Prostate gland (tissue), 2 donors: ENCODE measurements around the gene VSIG10. TPM values are rescaled to one million over a fixed set of nuclear protein-coding genes. Genes with fewer than 3 reads are reported as not detected.
A peak's percentile ranks its signal among the peaks of the same experiment; 100 is the strongest.

Experiments
- DNase-seq: peaks from one replicate; pipeline ENCODE4 v3.0.0-alpha.2; 2019; ENCODE audit warnings: low spot score
- H3K27ac ChIP-seq, 2 donors: fragments of 200-600 bp; sonication (generic); 2 replicates each; pipeline ENCODE4 v1.5.1; 2017 to 2019
- H3K27me3 ChIP-seq: fragments of 200-600 bp; sonication (generic); replicated peaks from 2 replicates; pipeline ENCODE4 v1.5.1; 2019; ENCODE audit not compliant: insufficient read depth
- H3K36me3 ChIP-seq, 2 donors: fragments of 200-600 bp; sonication (generic); 1 replicate in 1 of 2; 2 replicates in 1 of 2; pipeline versions ENCODE4 v1.5.1 to v1.8.1; 2017 to 2019
- H3K4me1 ChIP-seq: fragments of 200-600 bp; sonication (generic); replicated peaks from 2 replicates; pipeline ENCODE4 v1.5.1; 2019
- H3K4me3 ChIP-seq, 2 donors: fragments of 200-600 bp; sonication (generic); 2 replicates each; pipeline ENCODE4 v1.5.1; 2017 to 2019
- H3K9me3 ChIP-seq: fragments of 200-600 bp; sonication (generic); 2 replicates; pipeline ENCODE4 v1.5.1; 2017
- POLR2A ChIP-seq: fragments of 450-650 bp; IDR thresholded peaks from one replicate; pipeline ENCODE4 v1.6.1; 2016; ENCODE audit warnings: antibody characterized with exemption, mild to moderate bottlenecking
- POLR2AphosphoS5 ChIP-seq: sonication (generic); formaldehyde crosslinking; IDR thresholded peaks from one replicate; pipeline ENCODE4 v1.6.1; 2017; ENCODE audit warnings: antibody characterized with exemption
- WGBS: methylation state at CpG from one replicate; pipeline ENCODE4 v1.1.5; 2018; 5-methylcytosine and 5-hydroxymethylcytosine counted together
- intact Hi-C: fragments of 100-400 bp; cut with DNase I; formaldehyde crosslinking; loops from one replicate; pipeline ENCODE4 v1.14.2; 2022
- total RNA-seq, 2 donors: library from RNA; depleted of rRNA; stranded (reverse); fragments of >200 nt; gene quantifications; one replicate each; pipeline ENCODE4 v1.1.0, GENCODE V29; 2016
- TF ChIP-seq, protein P1 (sequence below), 4 experiments: fragments of 200-600 bp in 2 of 4; fragments of 450-650 bp in 2 of 4; sonication (generic) in 2 of 4; IDR thresholded peaks; 1 replicate in 3 of 4; 2 replicates in 1 of 4; pipeline ENCODE4 v1.5.1; 2016 to 2019; ENCODE audit warnings: antibody characterized with exemption in 4 of 4, mild to moderate bottlenecking in 2 of 4, moderate library complexity in 2 of 4

The VSIG10 gene
- total RNA-seq, 2 donors from 2014 or later, result 39.8 to 49.5 TPM

DNA sequence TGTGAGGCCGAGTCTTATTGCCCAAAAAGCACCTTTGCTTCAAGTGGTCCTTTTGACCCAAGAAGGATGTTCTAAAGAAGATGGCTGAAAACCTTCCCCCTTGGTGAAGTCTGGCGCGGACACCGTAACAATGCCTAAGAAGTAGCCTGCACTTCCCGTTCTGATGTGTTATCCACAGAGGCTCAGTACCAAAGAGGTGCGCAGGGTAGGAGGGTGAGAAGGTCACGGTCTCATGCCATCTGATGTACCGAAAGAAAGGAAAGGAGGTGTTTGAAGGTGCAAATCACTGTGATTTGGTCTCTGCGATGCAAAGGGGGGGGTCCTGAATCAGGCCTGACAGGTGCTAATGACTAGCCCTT lies 42.0 kb upstream of the VSIG10 start:
- Histone ChIP-seq H3K4me1 (no peaks in the 10 kb centered on the region), H3K9me3 (no peaks in the 10 kb centered on the region), H3K36me3 (no peaks in the 10 kb centered on the region), H3K27ac (no peak overlapping the region), H3K27me3 (no peaks in the 10 kb centered on the region), H3K4me3 (no peak overlapping the region)
- 85% methylated on average over 9 of the region's 9 CpGs for WGBS
- TF ChIP-seq POLR2AphosphoS5, result no peak
- TF ChIP-seq, protein P1, sequence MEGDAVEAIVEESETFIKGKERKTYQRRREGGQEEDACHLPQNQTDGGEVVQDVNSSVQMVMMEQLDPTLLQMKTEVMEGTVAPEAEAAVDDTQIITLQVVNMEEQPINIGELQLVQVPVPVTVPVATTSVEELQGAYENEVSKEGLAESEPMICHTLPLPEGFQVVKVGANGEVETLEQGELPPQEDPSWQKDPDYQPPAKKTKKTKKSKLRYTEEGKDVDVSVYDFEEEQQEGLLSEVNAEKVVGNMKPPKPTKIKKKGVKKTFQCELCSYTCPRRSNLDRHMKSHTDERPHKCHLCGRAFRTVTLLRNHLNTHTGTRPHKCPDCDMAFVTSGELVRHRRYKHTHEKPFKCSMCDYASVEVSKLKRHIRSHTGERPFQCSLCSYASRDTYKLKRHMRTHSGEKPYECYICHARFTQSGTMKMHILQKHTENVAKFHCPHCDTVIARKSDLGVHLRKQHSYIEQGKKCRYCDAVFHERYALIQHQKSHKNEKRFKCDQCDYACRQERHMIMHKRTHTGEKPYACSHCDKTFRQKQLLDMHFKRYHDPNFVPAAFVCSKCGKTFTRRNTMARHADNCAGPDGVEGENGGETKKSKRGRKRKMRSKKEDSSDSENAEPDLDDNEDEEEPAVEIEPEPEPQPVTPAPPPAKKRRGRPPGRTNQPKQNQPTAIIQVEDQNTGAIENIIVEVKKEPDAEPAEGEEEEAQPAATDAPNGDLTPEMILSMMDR (IDR thresholded peaks at IDR 0.05), result no peak
- intact Hi-C loops, result no loop called here
- no peak for DNase-seq

DNA sequence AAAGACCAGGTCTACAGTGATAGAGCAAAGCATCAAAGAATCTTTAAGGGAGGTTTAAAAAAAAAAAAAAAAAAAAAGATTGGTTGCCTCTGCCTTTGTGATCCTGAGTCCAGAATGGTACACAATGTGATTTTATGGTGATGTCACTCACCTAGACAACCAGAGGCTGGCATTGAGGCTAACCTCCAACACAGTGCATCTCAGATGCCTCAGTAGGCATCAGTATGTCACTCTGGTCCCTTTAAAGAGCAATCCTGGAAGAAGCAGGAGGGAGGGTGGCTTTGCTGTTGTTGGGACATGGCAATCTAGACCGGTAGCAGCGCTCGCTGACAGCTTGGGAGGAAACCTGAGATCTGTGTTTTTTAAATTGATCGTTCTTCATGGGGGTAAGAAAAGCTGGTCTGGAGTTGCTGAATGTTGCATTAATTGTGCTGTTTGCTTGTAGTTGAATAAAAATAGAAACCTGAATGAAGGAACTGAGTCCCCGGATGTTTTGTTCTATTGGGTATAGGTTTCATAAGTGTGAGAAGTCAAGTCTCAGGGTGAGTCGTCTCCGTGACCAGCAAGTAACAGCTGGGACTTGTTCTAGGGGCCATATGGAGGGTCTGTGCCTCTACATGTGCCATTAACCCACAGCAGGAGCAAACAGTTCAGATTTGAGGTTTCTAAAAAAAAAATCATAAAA lies 41.4 kb upstream of the VSIG10 start:
- H3K9me3 ChIP-seq, result no peaks in the 10 kb centered on the region
- no peak overlapping the region for H3K4me3 ChIP-seq
- TF ChIP-seq POLR2A, result no peak
- peaks cover 0 to 3% of the 10 kb centered on the region in 2 donors for H3K36me3 ChIP-seq
- intact Hi-C loops, result no loop called here
- no peaks in the 10 kb centered on the region for H3K4me1 ChIP-seq
- H3K27me3 ChIP-seq, result no peaks in the 10 kb centered on the region
- no peak for DNase-seq
- no peak overlapping the region for H3K27ac ChIP-seq
- 91% methylated on average over 7 of the region's 7 CpGs for WGBS

DNA sequence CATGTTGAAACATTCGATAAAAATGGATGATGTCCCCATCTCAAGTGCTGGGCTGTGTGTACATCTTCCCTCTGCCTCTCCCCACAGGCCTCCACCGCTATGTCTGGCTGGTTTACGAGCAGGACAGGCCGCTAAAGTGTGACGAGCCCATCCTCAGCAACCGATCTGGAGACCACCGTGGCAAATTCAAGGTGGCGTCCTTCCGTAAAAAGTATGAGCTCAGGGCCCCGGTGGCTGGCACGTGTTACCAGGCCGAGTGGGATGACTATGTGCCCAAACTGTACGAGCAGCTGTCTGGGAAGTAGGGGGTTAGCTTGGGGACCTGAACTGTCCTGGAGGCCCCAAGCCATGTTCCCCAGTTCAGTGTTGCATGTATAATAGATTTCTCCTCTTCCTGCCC lies 40.7 kb upstream of the VSIG10 start:
- intact Hi-C loops, result no loop called here
- Histone ChIP-seq H3K4me3 (no peak overlapping the region), H3K27ac (no peak overlapping the region), H3K27me3 (no peaks in the 10 kb centered on the region), H3K4me1 (no peaks in the 10 kb centered on the region), H3K9me3 (no peaks in the 10 kb centered on the region), H3K36me3 (peaks cover 0 to 5% of the 10 kb centered on the region in 2 donors)
- TF ChIP-seq, protein P1 (IDR thresholded peaks at IDR 0.05), result no peak
- TF ChIP-seq POLR2A, result no peak
- no peak for TF ChIP-seq POLR2AphosphoS5
- DNase-seq, result no peak
- 84% methylated on average over 13 of the region's 13 CpGs for WGBS

DNA sequence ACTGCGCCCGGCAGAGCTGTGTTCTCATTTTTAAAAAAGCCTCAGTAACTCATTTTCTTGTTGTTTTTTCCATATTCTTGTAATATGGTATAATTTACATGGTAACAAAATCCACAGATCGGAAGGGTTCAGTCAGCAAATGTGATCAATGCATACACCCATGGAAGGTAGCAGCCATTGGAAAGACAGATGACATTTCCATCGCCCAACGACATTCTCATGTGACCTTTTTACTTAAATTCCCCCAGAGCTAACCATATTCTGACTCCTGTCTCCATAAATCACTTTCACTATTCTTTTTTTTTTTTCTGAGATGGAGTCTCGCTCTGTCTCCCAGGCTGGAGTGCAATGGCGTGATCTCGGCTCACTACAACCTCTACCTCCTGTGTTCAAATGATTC lies 37.0 kb upstream of the VSIG10 start:
- Histone ChIP-seq H3K27me3 (no peaks in the 10 kb centered on the region), H3K4me3 (no peak overlapping the region), H3K36me3 (peaks cover 0 to 5% of the 10 kb centered on the region in 2 donors), H3K9me3 (no peaks in the 10 kb centered on the region), H3K4me1 (peaks cover 5% of the 10 kb centered on the region), H3K27ac (no peak overlapping the region)
- intact Hi-C loops, result no loop called here
- no peak for DNase-seq
- TF ChIP-seq POLR2AphosphoS5, result no peak
- TF ChIP-seq POLR2A, result no peak
- TF ChIP-seq, protein P1 (IDR thresholded peaks at IDR 0.05), result no peak
- 97% methylated on average over 8 of the region's 8 CpGs for WGBS

DNA sequence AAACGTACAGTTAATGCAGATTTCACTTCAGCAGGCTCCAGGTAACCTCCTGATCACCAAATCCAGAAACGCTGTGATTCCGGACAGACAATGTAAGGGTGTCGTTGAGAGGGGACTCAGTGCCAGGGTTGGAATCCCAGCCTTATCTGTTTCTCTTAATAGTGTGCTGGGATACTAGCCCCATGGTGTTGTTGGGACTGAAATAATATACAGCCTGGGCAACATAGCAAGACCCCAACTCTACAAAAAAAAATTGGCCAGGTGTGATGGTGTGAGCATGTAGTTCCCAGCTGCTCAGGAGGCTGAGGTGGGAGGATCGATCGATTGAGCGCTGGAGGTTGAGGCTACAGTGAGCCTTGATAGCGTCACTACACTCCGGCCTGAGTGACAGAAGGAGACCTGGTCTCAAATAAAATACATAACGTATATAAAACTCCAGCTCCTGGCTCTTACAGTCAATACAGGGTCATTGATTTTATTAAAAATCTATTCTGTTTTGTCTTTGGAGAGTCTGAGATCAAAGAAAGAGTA lies 33.4 kb upstream of the VSIG10 start:
- 66% methylated on average over 10 of the region's 10 CpGs for WGBS
- DNase-seq, result no peak
- peaks cover 0 to 5% of the 10 kb centered on the region in 2 donors for H3K36me3 ChIP-seq
- H3K27ac ChIP-seq, result peak overlapping the region; percentile 84 to 86
- H3K4me1 ChIP-seq, result peaks cover 5% of the 10 kb centered on the region
- TF ChIP-seq POLR2AphosphoS5 (no peak), POLR2A (no peak)
- TF ChIP-seq, protein P1 (IDR thresholded peaks at IDR 0.05), result no peak
- no peaks in the 10 kb centered on the region for H3K27me3 ChIP-seq
- H3K4me3 ChIP-seq, result peak overlapping the region; percentile 63 to 84
- intact Hi-C loops, result loop anchor here (5.0 kb wide), 2 partner anchors 45 to 235 kb away; partner anchors contain the start of gene TAOK3
- no peaks in the 10 kb centered on the region for H3K9me3 ChIP-seq
